Heart left ventricle (tissue), 16 donors: ENCODE data around the gene PNMT. TPM values are rescaled to one million over a fixed set of nuclear protein-coding genes. Genes with fewer than 3 reads are reported as not detected.
"Not testable (repeated sequence)": the region's sequence is repeated elsewhere in the genome, so short reads cannot be mapped to it uniquely, and the experiment has no call there.

ENCODE experiments used
- ATAC-seq, 4 donors: fragments of 200-7000 bp; cut with Tn5 transposase; one replicate each; pipeline ENCODE4 v1.9.1; 2020 to 2022; ENCODE audit warnings: moderate library complexity in 4 of 4, mild to moderate bottlenecking in 3 of 4, moderate number of reproducible peaks in 1 of 4
- DNase-seq, 5 donors: peaks; one replicate each; pipeline ENCODE4 v3.0.0-alpha.2; 2020
- H3K27ac ChIP-seq, 12 donors: fragments of 200-600 bp; sonication (generic) in 4 of 12; one replicate each; pipeline versions ENCODE4 v1.5.0 to v1.8.0; 2016 to 2022; ENCODE audit warnings: mild to moderate bottlenecking in 2 of 12
- H3K27me3 ChIP-seq, 9 donors: fragments of 200-600 bp; sonication (generic) in 2 of 9; one replicate each; pipeline versions ENCODE4 v1.5.1 to v1.8.0; 2016 to 2022; ENCODE audit warnings: mild to moderate bottlenecking in 3 of 9
- H3K36me3 ChIP-seq, 9 donors: fragments of 200-600 bp; sonication (generic) in 2 of 9; one replicate each; pipeline versions ENCODE4 v1.5.0 to v1.8.0; 2018 to 2022; ENCODE audit warnings: mild to moderate bottlenecking in 2 of 9
- H3K4me1 ChIP-seq, 12 donors: fragments of 200-600 bp; sonication (generic) in 4 of 12; one replicate each; pipeline versions ENCODE4 v1.5.0 to v1.8.0; 2016 to 2022; ENCODE audit warnings: mild to moderate bottlenecking in 3 of 12
- H3K4me3 ChIP-seq, 12 donors: fragments of 200-600 bp; sonication (generic) in 4 of 12; one replicate each; pipeline versions ENCODE4 v1.5.0 to v1.8.0; 2017 to 2022; ENCODE audit warnings: mild to moderate bottlenecking in 9 of 12, moderate library complexity in 4 of 12
- H3K9me3 ChIP-seq, 12 donors: fragments of 200-600 bp; sonication (generic) in 4 of 12; one replicate each; pipeline versions ENCODE4 v1.5.0 to v1.8.0; 2016 to 2022; ENCODE audit warnings: mild to moderate bottlenecking in 1 of 12
- CTCF ChIP-seq, 12 donors: fragments of 200-600 bp; sonication (generic) in 4 of 12; IDR thresholded peaks; one replicate each; pipeline versions ENCODE4 v1.5.0 to v1.8.0; 2018 to 2022; ENCODE audit warnings: antibody characterized with exemption in 12 of 12, mild to moderate bottlenecking in 5 of 12
- POLR2A ChIP-seq, 2 donors: fragments of 450-650 bp; IDR thresholded peaks; one replicate each; pipeline ENCODE4 v1.6.1; 2017; ENCODE audit warnings: antibody characterized with exemption in 2 of 2, mild to moderate bottlenecking in 2 of 2, moderate library complexity in 2 of 2
- WGBS, 4 donors: extraction: QIAGEN DNeasy Blood & Tissue Kit in 2 of 4; methylation state at CpG; one replicate each; pipeline versions ENCODE4 v1.1.5 to v1.1.7; 2013 to 2018; 5-methylcytosine and 5-hydroxymethylcytosine counted together
- intact Hi-C, 10 donors: fragments of 100-400 bp; cut with DNase I; formaldehyde crosslinking; loops; one replicate each; pipeline versions ENCODE4 v1.11.1 to v1.14.2; 2022
- polyA plus RNA-seq, 2 donors: library from polyadenylated mRNA; stranded (reverse); fragments of 200-250 nt; gene quantifications; one replicate each; pipeline ENCODE4 v1.2.3, GENCODE V29; 2013
- total RNA-seq, 9 donors: library from RNA; depleted of rRNA in 2 of 9; stranded (reverse); fragments of >200 nt in 2 of 9; fragmentation: NEBNext Ultra II Directional in 3 of 9; extraction: Animal tissue kit (Norgen Biotek cat#: 25700) in 3 of 9; gene quantifications; one replicate each; pipeline versions ENCODE4 v1.1.0 to v1.2.4, GENCODE V29; 2016 to 2023
- donor health status: ischemic (EF 13 %, LVEDD 7.1; RV severe dilation, severe dysfunction).
- donor health status: healthy with polysubstance abuse.
- donor health status: DM: no; HTN: yes; CAD: no.
- donor health status: DM: no; HTN: no; CAD: no.
- donor health status: ischemic (EF 25% LVEDD 6.9; RV normal size, moderate dysfunction).
- donor health status: ischemic (EF 25% LVEDD 5.7; RV mildly dilated, moderate dysfunction).
- donor health status: healthy.
- donor health status: DM: yes; HTN: yes; CAD: no.
- donor health status: ischemic (EF 35%, LVEDD 5.7; RV mildly dilated, moderate dysfunction).
- donor health status: nonischemic (EF 11% LVEDD 7.7; RV severe dilation, severe dysfunction).
- donor health status: DM: yes; HTN: yes; CAD: no.
- donor health status: PGD.
- donor health status: ischemic (EF 29% LVEDD 5.4; RV normal size, mild dysfunction).
- donor health status: nonischemic (EF 23%, LVEDD 6.1; RV moderate dilation, normal function).

Gene PNMT
- total and polyA plus RNA-seq, 11 donors, result 2.4 to 15.6 (median 6.1) TPM

- 86 to 92% (median 89%) methylated on average over 5 of the region's 5 CpGs for WGBS, 4 donors
- peaks cover 0 to 6% (median 0%) of the 10 kb centered on the region in 9 donors for H3K36me3 ChIP-seq
- ATAC-seq (no peak), DNase-seq (no peak)
- intact Hi-C loops, result loop anchor here in 1 of 10 donors (5.0 kb wide), 1 partner anchor 34 kb away; the partner anchor contains the start of gene MIEN1
- peaks cover 0 to 13% (median 0%) of the 10 kb centered on the region in 9 donors for H3K27me3 ChIP-seq
- H3K4me1 ChIP-seq, result peaks cover 0 to 32% (median 12%) of the 10 kb centered on the region in 12 donors
- TF ChIP-seq POLR2A (IDR thresholded peaks at IDR 0.05) (no peak), CTCF (IDR thresholded peaks at IDR 0.05) (no peak)
- no peaks in the 10 kb centered on the region for H3K9me3 ChIP-seq
- H3K27ac ChIP-seq, result no peak overlapping the region
- H3K4me3 ChIP-seq, result no peak overlapping the region
Measured at GRCh38 chr17:39697961-39698360, 29.7 kb downstream of the PNMT start.

GRCh38 chr17:39699157-39699817, 31.0 kb downstream of the PNMT start:
- WGBS, 4 donors, result 49 to 51% (median 51%) methylated on average over 11 of the region's 11 CpGs
- not testable (repeated sequence) for ATAC-seq, H3K36me3 ChIP-seq, H3K9me3 ChIP-seq
- peak in 1 of 5 donors; percentile 10 for DNase-seq
- Histone ChIP-seq H3K4me3 (peak overlapping the region; percentile 71 to 99 (median 90)), H3K27me3 (peaks cover 0 to 13% (median 0%) of the 10 kb centered on the region in 9 donors), H3K27ac (peak overlapping the region in 11 of 12 donors; percentile 61 to 94 (median 90)), H3K4me1 (peaks cover 0 to 43% (median 13%) of the 10 kb centered on the region in 12 donors)
- intact Hi-C loops, result loop anchor here in 2 of 10 donors (1.0 to 5.0 kb wide), 2 partner anchors 12 to 33 kb away; partner anchors contain the start of gene MIEN1 (in 1 of the 2)

GRCh38 chr17:39699818-39700147, 31.5 kb downstream of the PNMT start, which contains the start of gene ERBB2:
Gene ERBB2 (plus strand): TSS chr17:39700064. CDS start chr17:39700239, 175 bp downstream.
- Histone ChIP-seq H3K36me3 (peaks cover 0 to 5% (median 0%) of the 10 kb centered on the region in 9 donors), H3K27ac (peak within 1 kb of the TSS; percentile 54 to 94 (median 90)), H3K4me3 (peak within 1 kb of the TSS; percentile 71 to 99 (median 90)), H3K9me3 (no peaks in the 10 kb centered on the region), H3K27me3 (peaks cover 0 to 13% (median 0%) of the 10 kb centered on the region in 9 donors), H3K4me1 (peaks cover 0 to 48% (median 16%) of the 10 kb centered on the region in 12 donors)
- ATAC-seq, result peak; percentile 66 to 87 (median 86)
- TF ChIP-seq CTCF (IDR thresholded peaks at IDR 0.05), result no peak
- peak in 1 of 2 donors; percentile 58 for TF ChIP-seq POLR2A (IDR thresholded peaks at IDR 0.05)
- whole genome bisulfite sequencing, 4 donors, result 1 to 3% (median 2%) methylated on average over 12 to 20 of the region's 20 CpGs
- peak; percentile 74 to 83 (median 78) for DNase-seq
- intact Hi-C loops, result loop anchor here in 2 of 10 donors (1.0 to 5.0 kb wide), 2 partner anchors 12 to 33 kb away; partner anchors contain the start of gene MIEN1 (in 1 of the 2)

- 0 to 1% (median 1%) methylated on average over 18 to 57 of the region's 57 CpGs for WGBS, 4 donors
- Histone ChIP-seq H3K9me3 (no peaks in the 10 kb centered on the region), H3K4me3 (peak overlapping the region; percentile 71 to 99 (median 90)), H3K36me3 (no peaks in the 10 kb centered on the region), H3K27me3 (peaks cover 0 to 13% (median 0%) of the 10 kb centered on the region in 9 donors), H3K27ac (peak overlapping the region; percentile 54 to 94 (median 90)), H3K4me1 (peaks cover 0 to 54% (median 21%) of the 10 kb centered on the region in 12 donors)
- DNase-seq (peak in 1 of 5 donors; percentile 64), ATAC-seq (peak; percentile 13 to 61 (median 46))
- intact Hi-C loops, result no loop called here
- no peak for TF ChIP-seq POLR2A (IDR thresholded peaks at IDR 0.05)
- no peak for TF ChIP-seq CTCF (IDR thresholded peaks at IDR 0.05)
Measured at GRCh38 chr17:39700148-39700987, 32.1 kb downstream of the PNMT start.
